Effector CD8-positive, alpha-beta T cell (primary cell): ENCODE measurements around the gene FUT6.

ENCODE experiments used
- DNase-seq: peaks from one replicate; lab custom pipeline; 2025; lab: John Stamatoyannopoulos, UW

FUT6 gene

GRCh38 chr19:5827891-5828660 lies 11.4 kb downstream of the FUT6 start:
- DNase-seq = peak; percentile 92

GRCh38 chr19:5827342-5827890 lies 12.1 kb downstream of the FUT6 start:
- DNase-seq = no peak

GRCh38 chr19:5826531-5827341 lies 12.8 kb downstream of the FUT6 start:
- peak; percentile 19 for DNase-seq

- no peak for DNase-seq
Measured at GRCh38 chr19:5825178-5825577, 14.3 kb downstream of the FUT6 start.

GRCh38 chr19:5824751-5825150 lies 14.8 kb downstream of the FUT6 start:
- no peak for DNase-seq

GRCh38 chr19:5823579-5824281 lies 15.8 kb downstream of the FUT6 start:
- no peak for DNase-seq

- no peak for DNase-seq
Measured at GRCh38 chr19:5822181-5822844, 17.2 kb downstream of the FUT6 start.

GRCh38 chr19:5821521-5822180 lies 17.9 kb downstream of the FUT6 start:
- DNase-seq = no peak

- no peak for DNase-seq
Measured at GRCh38 chr19:5820785-5821184, 18.7 kb downstream of the FUT6 start.

- no peak for DNase-seq
Measured at GRCh38 chr19:5818594-5818993, 20.9 kb downstream of the FUT6 start.

GRCh38 chr19:5817218-5817617 lies 22.3 kb downstream of the FUT6 start:
- no peak for DNase-seq

- DNase-seq = no peak
Measured at GRCh38 chr19:5814852-5815246, 24.7 kb downstream of the FUT6 start.

- no peak for DNase-seq
Measured at GRCh38 chr19:5814123-5814851, 25.2 kb downstream of the FUT6 start.

GRCh38 chr19:5811117-5811516 lies 28.4 kb downstream of the FUT6 start:
- no peak for DNase-seq

GRCh38 chr19:5809469-5809868 lies 30.0 kb downstream of the FUT6 start:
- DNase-seq = no peak

- no peak for DNase-seq
Measured at GRCh38 chr19:5809053-5809452, 30.4 kb downstream of the FUT6 start.

- no peak for DNase-seq
Measured at GRCh38 chr19:5808120-5808816, 31.2 kb downstream of the FUT6 start.

- DNase-seq = no peak
Measured at GRCh38 chr19:5806905-5807304, 32.6 kb downstream of the FUT6 start.

- no peak for DNase-seq
Measured at GRCh38 chr19:5806133-5806489, 33.4 kb downstream of the FUT6 start.
